ENCODE data around the gene ZNF484.
"Not testable (repeated sequence)": the region's sequence is repeated elsewhere in the genome, so short reads cannot be mapped to it uniquely, and the experiment has no call there.

Gene ZNF484

DNA sequence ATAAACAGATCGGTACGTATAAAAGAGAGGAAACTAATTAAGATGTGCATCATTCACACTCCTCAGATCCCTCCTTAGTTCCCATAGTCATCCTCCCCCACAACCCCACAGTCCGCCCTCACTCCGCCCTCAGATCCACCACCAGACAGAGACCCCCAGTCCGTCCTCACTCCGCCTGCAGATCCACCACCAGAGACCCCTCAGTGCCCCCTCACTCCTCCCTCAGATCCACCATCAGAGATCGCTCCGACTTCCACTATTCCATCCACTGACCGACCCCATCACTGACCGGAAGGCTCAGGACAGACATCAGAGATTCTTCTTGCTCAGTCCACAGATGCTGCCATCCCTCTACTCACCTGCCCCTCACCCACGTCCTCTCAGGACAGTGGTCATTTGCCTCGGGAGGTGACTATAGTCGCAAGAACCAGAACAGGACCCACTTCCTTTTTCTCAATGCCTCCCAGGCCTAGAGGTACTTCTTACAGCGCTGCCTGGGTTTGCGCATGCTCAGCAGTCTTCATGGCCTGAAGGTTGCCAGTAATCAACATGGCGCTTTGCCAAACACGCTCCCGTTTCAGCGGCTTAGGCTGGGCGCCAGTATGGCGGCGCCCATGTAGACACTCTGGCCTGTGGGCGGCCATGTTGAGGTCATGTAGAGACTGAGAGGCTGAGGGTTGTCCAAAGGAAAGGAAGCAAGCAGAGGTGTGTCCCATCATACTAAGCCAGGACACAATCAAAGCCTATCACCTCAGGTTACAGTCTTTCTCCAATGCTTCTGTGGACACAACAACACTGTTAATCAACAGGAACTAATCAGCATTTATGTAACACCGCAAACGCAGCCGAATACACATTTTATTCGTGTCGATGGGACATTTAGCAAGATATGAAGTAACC lies at the start of gene ZNF484:
ZNF484 (minus strand) TSS at position 508 of the 900 bp plus-strand sequence. CDS start 3,009 bp downstream, outside the sequence.
- peak; percentile 99 for ATAC-seq

DNA sequence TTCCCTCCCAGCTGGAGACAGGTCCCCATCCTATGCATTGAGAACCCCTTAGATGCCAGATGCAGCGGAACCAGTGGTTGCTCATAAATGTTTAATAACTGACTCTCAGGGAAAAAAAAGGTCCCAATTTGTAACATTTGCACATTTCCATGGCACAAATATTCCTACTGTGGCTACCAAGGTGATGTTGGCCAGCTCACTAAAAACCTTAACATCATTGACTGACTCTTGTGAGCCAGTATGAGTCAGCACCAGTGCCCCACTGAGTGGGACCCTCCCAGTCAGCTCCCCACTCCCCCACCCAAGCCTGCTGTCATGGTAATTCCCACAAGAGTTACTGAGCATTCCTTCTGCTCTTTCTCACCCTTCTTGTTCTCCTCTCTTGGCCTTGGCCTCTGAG lies 42.6 kb upstream of the ZNF484 start:
- no peak for ATAC-seq

DNA sequence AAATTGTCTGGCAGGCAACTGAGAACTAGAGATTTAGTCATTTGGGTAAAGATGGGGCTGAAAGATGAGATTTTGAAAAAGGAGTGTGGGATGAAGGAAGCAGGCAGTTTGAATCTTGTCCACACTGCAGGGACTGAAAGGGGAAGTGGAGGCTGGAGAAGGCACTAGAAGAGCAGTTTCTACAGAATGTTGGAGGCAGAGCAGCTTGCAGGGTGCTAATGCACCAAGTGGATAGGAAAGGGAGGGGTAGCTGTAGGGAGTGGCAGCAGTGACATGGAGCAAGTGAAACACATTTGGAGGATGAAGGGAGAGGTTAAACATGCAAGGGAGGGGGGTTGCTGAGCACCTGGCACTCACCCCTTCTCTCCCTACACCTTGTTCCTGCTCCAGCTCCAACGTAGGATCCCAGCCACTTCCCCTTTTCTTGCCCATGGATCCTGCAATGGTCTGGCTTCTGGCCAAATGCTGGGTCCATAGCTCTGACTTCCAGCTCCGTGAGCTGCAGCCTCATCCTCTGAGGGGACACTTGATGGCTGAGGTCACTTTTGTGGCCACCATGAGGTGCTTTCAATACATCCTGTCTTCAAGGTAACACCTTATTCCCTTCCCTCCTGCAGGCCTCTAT lies 39.5 kb upstream of the ZNF484 start:
- no peak for ATAC-seq

DNA sequence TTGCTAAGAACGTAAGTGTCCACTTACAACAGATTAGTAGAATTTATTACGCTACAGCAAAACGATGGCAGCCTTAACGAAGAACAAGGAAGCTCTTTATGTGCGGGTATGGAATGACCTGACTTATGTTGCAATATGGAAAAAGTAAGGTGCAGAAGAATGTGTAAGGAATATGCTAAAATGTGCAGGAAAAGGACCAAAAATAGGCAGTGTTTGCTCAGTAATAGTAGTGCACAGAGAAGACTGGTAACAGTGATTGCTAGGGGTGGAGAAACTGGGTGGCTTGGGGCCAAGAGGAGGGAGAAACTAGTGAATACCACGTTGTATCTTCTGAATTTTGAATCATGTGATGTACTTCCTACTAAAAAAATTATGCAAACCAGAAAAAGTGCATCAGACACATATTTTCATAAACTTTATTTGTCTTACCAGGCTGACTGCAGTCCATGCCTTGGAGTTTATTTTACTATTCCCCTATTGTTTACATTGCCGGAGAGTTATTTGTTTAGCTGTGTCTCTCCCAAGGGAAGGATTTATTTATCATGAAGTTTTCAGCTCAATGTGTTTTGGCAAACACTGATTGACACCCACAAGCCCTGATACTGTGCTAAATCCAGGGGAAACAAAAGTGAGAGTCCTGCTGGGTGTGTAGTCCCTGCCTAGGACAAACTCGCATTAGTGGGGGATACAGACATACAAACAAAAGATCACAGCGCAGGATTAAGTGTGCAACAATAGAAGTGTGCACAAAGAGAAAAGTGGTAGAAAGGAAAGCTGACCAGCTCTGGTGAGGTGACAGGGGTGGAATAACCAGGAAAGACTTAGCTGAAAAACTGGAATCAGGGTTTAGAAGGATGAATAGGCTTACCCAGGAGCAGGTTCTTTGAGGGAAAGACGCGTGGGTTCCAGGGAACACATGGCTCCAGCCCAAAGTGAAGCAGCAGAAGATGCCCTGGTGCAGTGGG lies 34.0 kb upstream of the ZNF484 start:
- ATAC-seq = no peak

DNA sequence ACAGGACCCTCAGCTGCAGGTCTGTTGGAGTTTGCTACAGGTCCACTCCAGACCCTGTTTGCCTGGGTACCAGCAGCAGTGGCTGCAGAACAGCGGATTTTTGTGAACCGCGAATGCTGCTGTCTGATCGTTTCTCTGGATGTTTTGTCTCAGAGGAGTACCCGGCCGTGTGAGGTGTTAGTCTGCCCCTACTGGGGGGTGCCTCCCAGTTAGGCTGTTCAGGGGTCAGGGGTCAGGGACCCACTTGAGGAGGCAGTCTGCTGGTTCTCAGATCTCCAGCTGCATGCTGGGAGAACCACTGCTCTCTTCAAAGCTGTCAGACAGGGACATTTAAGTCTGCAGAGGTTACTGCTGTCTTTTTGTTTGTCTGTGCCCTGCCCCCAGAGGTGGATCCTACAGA lies 27.3 kb upstream of the ZNF484 start:
- ATAC-seq = not testable (repeated sequence)

DNA sequence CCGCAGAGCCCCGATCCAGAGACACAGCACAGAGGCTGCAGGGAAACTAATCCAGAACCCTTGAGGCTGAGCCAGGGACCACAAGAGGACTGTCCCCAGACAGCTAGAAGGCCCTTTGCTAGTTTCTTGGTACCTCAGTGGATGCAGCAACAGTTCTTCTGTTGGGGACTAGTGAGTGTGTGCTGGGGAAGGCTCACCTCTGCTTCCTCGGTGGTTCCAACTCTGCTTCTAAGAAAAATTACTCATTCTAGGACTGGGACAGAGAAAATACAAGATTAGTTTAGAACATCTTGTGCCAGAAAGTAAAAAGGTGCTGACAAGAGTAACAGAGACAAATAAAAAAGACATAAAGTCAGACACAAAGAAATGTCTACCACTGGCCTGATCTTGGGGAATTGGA lies 19.5 kb upstream of the ZNF484 start:
- no peak for ATAC-seq

DNA sequence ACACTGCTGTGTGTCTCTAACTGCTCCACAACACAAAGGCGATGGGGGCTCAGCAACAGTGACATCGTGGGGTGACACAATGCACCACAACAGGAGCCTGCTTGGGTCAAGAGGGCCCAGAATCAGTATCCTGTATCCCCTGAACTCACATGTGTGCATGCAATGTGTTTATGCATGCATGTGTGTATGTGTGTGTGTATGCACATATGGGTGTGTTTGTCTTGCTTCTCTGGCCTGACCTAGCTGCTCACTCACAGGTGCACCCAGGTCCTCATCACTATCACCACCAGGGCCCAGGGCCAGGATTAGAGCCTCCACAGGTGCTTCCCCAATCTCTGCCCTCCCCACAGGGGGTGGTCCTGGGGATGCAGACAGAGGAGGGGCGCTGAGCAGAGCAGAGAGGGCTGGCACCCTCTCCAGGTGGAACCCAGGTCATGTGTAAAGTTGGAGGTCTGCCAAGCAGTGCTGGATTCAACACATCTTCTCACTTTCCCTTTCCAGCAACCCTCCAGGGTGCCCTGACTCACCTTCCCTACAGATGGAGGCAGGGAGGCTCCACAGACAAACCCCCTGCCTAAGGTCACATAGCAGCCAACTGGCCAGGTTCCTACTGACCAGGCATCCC lies 18.1 kb upstream of the ZNF484 start:
- ATAC-seq = no peak

DNA sequence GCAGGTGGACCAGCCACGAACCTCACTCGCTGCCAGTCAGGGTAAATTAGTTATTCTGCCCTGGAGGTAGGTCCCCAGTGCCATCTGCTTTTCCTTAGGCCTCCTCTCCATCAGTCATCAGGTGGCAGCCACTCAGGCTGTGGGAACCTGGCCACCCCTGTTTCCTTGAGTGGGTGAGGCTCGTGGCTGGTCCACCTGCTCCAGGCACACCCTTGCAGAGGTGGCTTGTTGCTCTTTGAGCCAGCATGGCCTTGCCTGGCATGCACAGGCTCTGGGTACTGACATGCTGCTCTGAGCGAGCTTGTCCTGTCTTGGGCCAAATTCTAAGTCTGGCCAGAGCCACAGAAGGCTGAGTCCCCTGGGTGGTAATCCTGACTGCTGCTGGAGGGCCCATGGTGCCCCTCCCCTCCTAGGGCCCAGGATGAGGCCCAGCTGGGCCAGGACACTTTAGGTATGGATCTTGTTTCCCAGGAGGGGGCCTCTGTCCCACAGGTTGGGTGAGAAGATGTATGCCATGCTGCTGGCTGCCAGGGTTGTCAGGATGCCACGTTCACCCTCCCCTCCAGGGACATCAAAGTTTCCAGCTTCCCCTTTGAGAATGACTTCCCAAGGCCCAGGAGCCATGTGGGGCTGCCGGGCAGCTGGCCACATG lies 17.0 kb upstream of the ZNF484 start:
- ATAC-seq = no peak

DNA sequence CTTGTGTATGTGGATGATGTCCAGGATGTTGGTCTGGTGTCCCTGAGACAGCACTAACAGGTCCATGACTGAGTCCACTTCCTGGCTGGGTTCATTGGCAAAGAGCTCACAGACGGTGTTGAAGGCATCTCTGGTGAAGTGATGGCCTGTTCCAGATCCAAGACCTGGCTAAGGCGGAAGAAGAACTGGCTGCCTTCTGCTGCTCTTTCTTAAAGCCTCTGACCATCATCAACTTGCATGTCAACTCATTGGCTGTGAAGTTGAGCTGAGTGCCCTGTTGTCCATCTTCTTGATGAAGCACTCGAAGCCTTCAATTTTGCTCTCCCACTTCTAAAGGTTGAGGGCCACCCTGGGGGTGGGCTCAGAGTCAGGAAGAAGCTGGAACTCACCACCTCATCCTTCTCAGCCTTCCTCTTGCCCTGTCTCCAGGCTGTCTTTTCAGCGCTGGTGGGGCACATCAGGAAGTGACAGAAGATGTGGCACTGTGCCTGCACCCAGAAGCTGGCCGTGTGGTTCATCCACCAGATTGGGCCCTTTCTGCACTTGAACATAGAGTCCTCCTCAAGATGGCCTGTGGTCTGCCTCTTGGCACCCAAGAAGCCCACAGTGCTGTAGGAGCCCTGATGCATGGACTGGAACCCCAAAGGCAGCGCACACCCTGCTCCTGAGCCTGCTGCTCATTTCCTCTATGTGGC lies 16.2 kb upstream of the ZNF484 start:
- ATAC-seq = not testable (repeated sequence)

DNA sequence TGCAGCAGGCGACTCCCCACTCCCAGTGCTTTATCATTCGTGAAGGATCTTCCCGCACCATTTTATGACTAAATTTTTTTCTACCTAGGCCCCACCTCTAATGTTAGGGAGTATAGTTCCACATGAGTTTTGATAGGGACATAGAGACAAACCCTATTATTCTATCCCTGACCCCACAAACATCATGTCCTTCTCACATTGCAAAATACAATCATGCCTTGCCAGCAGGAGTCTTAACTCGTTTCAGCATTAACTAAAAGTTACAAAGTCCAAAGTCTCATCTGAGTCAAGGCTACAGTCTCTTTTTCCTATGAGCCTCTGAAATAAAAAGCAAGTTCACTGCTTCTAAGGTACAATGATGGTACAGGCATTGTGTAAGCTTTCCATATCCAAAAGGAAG lies 14.4 kb upstream of the ZNF484 start:
- ATAC-seq = not testable (repeated sequence)

DNA sequence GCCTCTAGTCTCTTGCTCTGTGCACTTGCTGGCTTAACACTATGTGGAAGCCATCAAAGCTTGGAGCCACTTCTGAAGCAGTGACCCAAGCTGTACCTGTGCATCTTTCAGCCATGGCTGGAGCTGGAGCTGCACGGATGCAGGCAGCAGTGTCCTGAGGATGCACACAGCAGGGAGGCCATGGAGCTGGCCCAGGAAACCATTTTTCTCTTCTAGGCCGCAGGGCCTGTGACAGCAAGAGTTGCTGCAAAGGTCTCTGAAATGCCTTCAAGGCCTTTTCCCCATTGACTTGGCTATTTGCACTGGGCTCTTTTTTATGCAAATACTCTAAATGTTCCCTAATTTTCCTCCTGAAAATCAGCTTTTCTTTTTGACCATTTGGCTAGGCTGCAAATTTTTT lies 12.9 kb upstream of the ZNF484 start:
- no peak for ATAC-seq

DNA sequence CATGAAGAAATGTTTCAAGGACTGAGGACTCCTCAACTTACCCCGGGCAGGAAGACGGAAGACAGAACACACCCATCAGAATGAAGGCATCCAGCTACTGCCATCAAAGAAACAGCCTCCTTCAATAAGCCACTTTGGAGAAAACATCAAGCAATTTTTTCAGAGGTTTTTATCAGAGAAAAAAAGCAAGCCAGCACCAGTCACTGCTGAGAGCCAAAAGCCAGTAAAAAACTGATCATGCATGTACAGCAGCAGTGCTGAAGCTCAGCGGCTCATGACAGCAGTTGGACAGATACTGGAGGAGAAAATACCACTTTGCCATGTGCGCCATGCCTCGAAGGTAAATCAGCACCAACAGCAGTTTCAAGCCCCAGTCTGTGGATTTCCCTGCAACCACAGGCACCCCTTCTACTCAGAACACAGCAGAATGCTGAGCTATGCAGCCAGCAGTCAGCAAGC lies 10.1 kb upstream of the ZNF484 start:
- no peak for ATAC-seq

DNA sequence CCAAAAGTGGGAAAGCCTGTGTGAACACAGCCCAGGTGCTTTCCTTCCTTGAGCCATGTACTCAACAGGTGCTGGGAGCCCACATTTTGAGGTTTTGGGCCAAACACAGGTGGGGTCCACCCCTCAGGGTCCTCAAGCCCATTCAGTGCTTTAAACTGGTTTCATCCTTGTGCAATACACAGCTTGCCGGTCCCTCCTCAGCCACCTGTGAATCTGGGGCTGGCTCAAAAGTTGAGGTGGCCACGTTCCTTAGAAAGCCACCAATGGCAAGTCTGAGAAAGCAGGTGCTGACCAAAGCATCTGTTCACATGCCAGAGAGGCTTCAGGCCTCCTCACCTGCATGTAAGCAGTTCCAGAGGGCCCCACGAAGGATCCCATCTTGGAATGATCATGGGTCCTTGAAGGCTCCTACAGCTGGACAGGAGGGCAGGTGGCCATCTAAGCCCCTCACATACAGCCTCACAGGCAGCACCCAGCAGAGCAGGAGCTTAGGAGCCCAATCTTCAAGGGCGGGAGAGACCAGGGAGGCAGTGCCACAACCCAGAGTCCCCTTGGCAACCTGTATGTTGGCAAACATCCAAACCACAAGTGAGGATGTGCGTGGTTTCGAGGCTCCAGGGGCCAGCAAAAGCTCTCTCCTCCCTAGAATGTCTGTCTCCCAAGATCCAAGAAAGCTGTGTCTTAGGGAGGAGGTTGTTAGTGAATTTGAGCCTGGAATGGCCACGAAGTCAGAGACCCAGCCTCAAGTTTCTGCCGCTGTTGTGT lies 9.2 kb upstream of the ZNF484 start:
- ATAC-seq = not testable (repeated sequence)

DNA sequence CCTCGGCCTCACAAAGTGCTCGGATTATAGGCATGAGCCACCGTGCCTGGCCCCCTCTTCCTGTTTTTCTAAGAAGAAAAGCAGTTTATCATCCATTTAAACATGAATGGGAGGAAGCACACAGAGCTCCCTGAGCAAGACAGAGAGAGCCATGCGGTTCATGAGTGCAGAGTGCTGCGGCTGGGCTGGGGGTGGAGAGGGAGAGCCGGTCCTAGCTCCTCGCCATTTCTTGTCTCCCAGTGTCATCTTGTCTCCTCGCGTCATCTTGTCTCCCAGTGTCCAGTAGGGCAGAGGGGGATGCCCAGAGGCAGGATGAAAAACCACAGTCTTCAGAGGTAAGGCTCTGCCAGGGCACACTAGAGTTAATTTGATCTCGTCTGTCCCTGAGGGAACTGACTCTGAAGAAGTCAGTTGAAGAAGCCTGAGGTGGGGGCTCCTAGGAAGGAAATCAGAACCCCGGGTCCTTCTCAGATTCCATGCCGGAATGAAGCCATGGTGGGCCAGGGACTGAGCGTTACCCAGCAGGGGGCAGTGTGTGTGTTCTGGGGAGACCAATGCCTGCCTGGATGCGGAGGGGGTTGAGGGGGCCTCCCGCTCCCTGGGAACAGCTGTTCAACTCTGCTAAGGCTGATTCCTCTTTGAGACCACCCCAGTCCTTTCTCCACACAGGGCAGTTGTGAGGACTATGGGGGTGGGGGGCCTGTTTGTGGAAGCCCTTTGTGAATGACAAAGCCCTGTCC lies 6.0 kb upstream of the ZNF484 start:
- ATAC-seq = not testable (repeated sequence)

DNA sequence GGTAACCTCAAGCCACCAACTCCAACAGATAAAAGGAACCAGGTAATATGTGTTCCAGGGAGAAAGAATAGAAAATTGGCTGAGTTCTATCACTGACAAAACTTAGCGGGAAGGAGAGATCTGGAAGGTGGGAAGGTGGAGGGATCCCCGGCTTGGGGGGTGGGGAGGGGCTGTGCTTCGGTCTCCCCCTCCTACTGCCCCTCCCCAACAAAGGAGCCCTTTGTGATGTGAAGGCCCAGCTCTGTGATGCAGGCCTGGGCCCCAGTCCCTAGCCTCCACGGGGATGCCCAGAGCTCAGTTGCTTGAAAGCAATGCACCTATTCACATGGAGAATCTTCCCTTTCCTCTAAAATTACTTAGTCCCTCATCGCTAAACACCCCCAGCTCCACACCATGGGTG lies 4.4 kb upstream of the ZNF484 start:
- ATAC-seq = no peak

DNA sequence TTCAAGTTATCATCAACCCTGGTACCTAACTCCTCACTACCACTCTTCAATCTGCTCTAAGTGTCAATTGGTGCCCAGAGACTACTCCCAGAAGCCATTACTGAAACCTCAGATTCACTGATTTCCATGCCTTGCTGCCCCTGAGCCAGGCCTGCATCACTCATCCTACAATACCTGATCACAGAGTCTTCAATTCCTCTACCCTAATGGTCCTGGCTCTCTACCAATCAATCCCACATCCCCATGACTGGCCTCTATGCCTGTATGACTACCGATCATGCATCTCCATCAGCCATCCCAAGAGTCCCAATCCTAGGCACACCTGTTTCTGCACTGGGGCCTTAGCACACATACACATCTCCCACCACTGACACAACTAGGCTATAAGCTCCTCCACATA lies 2.5 kb downstream of the ZNF484 start:
- no peak for ATAC-seq

DNA sequence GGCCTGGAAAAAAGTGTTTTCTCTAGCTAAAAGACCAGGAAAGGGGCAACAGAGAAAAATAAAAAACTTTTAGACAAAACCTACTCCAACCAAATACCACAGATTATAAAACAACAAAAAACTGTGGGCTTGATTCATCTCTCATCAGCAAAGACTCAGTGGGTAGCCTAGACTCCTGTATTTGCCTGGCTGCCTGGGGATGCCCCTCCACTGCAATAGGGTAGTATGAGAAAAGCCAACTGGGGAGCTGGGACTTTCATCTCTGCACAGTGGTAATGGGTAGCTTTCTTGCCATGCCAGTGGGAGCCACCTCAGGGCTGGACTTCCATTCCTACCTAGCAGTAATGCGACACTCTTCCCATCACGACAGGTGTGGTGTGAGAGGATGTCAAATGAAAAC lies 7.5 kb downstream of the ZNF484 start:
- ATAC-seq = no peak

DNA sequence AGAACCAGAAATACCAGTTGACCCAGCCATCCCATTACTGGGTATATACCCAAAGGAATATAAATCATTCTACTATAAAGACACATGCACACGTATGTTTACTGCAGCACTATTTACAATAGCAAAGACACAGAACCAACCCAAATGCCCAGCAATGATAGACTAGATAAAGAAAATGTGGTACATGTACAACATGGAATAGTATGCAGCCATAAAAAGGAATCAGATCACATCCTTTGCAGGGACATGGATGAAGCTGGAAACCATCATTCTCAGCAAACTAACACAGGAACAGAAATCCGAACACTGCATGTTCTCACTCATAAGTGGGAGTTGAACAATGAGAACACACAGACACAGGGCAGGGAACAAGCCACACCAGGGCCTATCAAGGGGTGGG lies 11.2 kb downstream of the ZNF484 start:
- ATAC-seq = not testable (repeated sequence)

DNA sequence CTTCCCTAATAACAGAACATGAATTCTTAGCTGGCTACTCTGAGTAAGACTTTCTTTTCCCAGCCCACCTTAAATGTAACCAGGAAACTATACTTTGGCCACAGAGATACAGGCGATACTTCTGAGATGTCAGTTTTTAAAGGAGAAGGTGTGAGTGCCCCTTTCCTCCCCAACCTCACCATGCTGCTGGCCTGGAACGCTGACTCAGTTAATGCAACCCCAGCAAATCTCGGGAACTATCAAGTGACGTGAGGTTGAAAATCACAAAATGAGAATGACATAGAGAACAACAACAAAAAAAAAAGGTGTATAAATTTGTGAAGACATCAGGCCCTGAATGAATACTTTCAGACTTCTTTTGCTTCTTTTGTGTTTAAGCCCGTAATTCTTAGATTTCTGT lies 13.7 kb downstream of the ZNF484 start:
- ATAC-seq = no peak

DNA sequence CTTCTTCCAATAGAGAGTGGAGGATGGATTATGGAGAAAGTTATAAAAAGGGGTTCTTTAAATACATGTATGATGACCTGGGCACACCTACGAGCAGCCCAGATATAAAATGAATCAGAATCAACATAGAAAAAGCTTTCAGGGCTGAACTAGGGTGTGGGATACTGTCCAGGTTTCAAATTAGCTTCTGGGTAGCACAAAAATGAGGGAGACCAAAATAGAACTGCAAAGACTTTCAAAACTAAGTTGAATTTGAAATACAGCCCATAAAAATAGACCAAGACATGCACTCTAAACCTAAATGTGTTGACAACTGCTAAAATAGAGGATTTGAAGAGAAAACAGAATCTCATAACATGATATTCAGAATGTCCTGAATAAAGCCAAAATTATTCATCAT lies 17.0 kb downstream of the ZNF484 start:
- ATAC-seq = no peak

Data from activated CD4-positive, CD25-positive, alpha-beta regulatory T cell treated with anti-CD3 and anti-CD28 coated beads, Interleukin-2, amount 50 U/mL, for 24 hours (primary cell).